Measurements from ENCODE around the gene ZFHX3. TPM values are rescaled to one million over a fixed set of nuclear protein-coding genes. Genes with fewer than 3 reads are reported as not detected.

ZFHX3 gene
- total RNA-seq, 2 donors from 2014 or later = 57.7 to 70.1 TPM

DNA sequence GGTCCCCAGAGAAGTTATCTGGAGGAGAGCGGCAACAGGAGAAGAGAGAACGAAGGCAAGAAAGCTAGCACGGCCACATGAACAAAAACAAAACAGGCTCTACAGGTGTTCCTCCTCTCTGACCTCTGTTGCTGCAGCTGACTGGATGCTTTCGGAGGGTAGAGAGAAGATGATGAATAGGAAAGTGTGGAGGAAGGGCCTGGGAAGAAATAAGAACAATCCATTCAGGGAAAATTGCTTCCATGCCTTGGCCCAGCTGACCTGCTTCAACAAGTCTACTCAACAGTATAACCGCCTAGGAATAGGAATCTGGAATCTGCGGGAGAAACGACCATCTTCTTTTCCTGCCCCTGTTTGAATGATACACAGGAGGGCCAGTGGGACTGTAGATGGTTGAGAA, 258.5 kb downstream of the ZFHX3 start:
- Histone ChIP-seq H3K9me3 (no peaks in the 10 kb centered on the region), H3K27ac (peak overlapping the region; percentile 30 to 67), H3K27me3 (replicated peaks; ENCODE audit: insufficient read depth) (no peaks in the 10 kb centered on the region), H3K4me1 (ENCODE audit: control insufficient read depth in 1 of 2, low read depth in 2 of 2) (peaks cover 24 to 39% of the 10 kb centered on the region in 2 donors), H3K36me3 (peaks cover 23% of the 10 kb centered on the region), H3K4me3 (no peak overlapping the region)
- no peak for DNase-seq (ENCODE audit: low spot score)
- TF ChIP-seq, protein P1, sequence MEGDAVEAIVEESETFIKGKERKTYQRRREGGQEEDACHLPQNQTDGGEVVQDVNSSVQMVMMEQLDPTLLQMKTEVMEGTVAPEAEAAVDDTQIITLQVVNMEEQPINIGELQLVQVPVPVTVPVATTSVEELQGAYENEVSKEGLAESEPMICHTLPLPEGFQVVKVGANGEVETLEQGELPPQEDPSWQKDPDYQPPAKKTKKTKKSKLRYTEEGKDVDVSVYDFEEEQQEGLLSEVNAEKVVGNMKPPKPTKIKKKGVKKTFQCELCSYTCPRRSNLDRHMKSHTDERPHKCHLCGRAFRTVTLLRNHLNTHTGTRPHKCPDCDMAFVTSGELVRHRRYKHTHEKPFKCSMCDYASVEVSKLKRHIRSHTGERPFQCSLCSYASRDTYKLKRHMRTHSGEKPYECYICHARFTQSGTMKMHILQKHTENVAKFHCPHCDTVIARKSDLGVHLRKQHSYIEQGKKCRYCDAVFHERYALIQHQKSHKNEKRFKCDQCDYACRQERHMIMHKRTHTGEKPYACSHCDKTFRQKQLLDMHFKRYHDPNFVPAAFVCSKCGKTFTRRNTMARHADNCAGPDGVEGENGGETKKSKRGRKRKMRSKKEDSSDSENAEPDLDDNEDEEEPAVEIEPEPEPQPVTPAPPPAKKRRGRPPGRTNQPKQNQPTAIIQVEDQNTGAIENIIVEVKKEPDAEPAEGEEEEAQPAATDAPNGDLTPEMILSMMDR (IDR thresholded peaks at IDR 0.05) = no peak
- no peak for ATAC-seq (ENCODE audit: insufficient number of reproducible peaks, low FRiP score, low read depth)

DNA sequence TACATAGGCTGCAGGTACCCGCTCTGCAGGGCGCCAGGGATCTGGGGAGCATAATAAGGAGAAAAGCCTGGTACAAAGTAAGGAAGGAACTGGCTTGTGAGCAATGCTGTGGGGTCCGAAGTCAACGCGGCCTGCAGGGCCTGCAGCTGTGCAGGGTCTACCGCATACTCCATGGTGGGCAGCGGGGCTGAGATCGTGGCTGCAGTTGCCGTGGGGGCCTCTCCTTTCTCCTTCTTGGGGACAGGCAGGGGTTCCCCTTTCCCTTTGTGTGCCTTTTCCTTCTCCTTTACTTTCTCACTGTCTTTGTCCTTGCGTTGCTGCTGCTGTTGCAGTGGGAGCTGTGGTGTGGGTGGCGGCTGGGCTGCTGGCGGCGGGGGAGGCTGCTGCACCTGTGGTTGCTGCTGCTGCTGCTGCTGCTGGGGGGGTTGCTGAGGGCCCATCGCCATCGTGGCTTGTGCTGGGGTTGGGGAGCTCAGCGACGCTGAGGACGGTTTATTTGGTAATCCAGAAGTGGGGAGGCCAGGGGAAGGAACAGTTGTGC, 259.6 kb downstream of the ZFHX3 start:
- Histone ChIP-seq H3K36me3 (peaks cover 12% of the 10 kb centered on the region), H3K4me1 (ENCODE audit: control insufficient read depth in 1 of 2, low read depth in 2 of 2) (peaks cover 29 to 48% of the 10 kb centered on the region in 2 donors), H3K4me3 (peak overlapping the region; percentile 85), H3K27me3 (replicated peaks; ENCODE audit: insufficient read depth) (no peaks in the 10 kb centered on the region), H3K27ac (peak overlapping the region; percentile 67 to 91), H3K9me3 (no peaks in the 10 kb centered on the region)
- DNase-seq (ENCODE audit: low spot score) (no peak), ATAC-seq (ENCODE audit: insufficient number of reproducible peaks, low FRiP score, low read depth) (no peak)
- TF ChIP-seq, protein P1 (IDR thresholded peaks at IDR 0.05) = no peak

DNA sequence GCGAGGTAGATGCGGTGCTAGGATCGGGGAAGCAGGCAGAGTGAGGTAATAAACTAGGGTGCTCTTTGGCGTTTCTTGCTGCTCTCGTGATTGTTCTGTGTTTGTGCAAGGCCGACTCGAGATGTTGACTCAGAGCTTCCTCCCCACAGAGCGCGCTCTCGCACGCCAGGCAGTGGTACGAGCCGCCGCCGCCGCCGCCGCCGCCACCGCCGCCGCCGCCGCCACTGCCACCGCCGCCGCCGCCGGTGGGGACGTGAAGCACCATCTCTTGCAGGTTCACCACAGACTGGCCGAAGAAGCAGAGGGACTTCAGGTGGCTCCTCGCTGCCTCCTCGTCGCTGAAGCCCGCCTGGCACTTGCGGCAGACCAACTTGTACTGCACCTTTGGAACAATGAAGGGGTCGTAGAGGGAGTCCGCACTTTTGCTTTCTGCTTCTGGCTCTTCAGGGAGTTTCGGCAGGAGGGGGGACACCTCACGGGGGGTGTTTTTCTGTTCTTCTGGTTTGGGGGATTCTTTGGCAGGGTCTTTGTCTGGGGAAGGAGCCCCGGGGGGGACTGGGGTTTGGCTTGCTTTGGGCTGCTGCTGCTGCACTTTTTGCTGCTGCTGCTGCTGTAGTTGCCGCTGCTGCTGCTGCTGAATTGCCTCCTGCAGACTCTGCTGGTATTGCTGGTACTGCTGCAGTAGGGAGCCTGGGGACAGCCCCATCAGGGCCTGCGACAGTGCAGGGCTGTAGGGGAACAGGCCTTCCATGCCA, 260.2 kb downstream of the ZFHX3 start:
- H3K36me3 ChIP-seq = peaks cover 8% of the 10 kb centered on the region
- no peaks in the 10 kb centered on the region for H3K9me3 ChIP-seq
- H3K4me1 ChIP-seq (ENCODE audit: control insufficient read depth in 1 of 2, low read depth in 2 of 2) = peaks cover 29 to 48% of the 10 kb centered on the region in 2 donors
- TF ChIP-seq, protein P1 (IDR thresholded peaks at IDR 0.05) = no peak
- peak; percentile 86 for ATAC-seq (ENCODE audit: insufficient number of reproducible peaks, low FRiP score, low read depth)
- H3K27ac ChIP-seq = peak overlapping the region; percentile 85 to 91
- peak overlapping the region; percentile 85 for H3K4me3 ChIP-seq
- no peaks in the 10 kb centered on the region for H3K27me3 ChIP-seq (replicated peaks; ENCODE audit: insufficient read depth)
- peak; percentile 40 for DNase-seq (ENCODE audit: low spot score)

DNA sequence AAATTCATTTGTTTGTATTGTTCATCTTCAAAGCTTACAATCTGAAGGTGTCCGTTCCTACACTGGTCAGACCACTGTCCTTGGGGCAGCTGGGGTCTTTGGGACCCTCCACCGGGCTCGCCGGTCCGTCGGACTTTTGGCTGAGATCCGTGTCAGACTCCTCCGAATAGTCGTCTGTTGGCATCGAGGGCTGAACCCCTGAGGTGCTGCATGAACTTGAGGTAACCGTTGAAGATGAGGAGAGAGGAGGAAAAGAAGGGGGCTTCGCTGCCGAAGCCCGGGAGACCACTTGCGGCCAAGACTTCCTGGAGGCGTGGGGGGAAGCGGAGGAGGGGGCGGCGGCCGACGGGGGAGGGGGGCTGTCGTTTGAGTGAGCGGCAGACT, 260.8 kb downstream of the ZFHX3 start:
- ATAC-seq (ENCODE audit: insufficient number of reproducible peaks, low FRiP score, low read depth) = no peak
- TF ChIP-seq, protein P1 (IDR thresholded peaks at IDR 0.05) = no peak
- no peaks in the 10 kb centered on the region for H3K9me3 ChIP-seq
- H3K27me3 ChIP-seq (replicated peaks; ENCODE audit: insufficient read depth) = no peaks in the 10 kb centered on the region
- H3K4me3 ChIP-seq = peak overlapping the region; percentile 85
- H3K27ac ChIP-seq = peak overlapping the region; percentile 85 to 91
- peaks cover 3% of the 10 kb centered on the region for H3K36me3 ChIP-seq
- peaks cover 29 to 48% of the 10 kb centered on the region in 2 donors for H3K4me1 ChIP-seq (ENCODE audit: control insufficient read depth in 1 of 2, low read depth in 2 of 2)
- DNase-seq (ENCODE audit: low spot score) = no peak

DNA sequence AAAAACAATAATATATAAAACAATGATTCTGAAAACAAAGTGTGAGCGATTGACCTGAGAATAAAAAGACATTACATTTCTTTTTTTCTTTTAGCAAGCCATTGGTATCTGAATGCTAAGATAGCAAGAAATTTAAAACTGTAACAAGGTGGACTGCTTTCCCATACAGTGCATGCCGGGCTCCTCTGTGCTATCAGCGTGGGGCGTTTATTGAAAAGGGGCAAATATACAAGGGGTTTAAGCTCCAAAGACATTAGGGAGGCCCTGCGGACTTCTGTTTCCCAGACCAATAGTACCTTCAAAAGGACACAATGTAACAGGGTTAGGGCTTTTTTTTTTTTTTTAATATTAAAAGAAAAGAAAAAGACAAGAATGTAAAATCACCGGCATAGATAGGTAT, 261.3 kb downstream of the ZFHX3 start:
- TF ChIP-seq, protein P1 (IDR thresholded peaks at IDR 0.05) = no peak
- H3K36me3 ChIP-seq = peaks cover under 1% of the 10 kb centered on the region
- H3K4me3 ChIP-seq = peak overlapping the region; percentile 85
- H3K4me1 ChIP-seq (ENCODE audit: control insufficient read depth in 1 of 2, low read depth in 2 of 2) = peaks cover 29 to 48% of the 10 kb centered on the region in 2 donors
- no peak for DNase-seq (ENCODE audit: low spot score)
- no peaks in the 10 kb centered on the region for H3K9me3 ChIP-seq
- ATAC-seq (ENCODE audit: insufficient number of reproducible peaks, low FRiP score, low read depth) = no peak
- H3K27ac ChIP-seq = peak overlapping the region; percentile 85 to 91
- no peaks in the 10 kb centered on the region for H3K27me3 ChIP-seq (replicated peaks; ENCODE audit: insufficient read depth)
